HK-2 (cell line): ENCODE measurements around the gene AIP.

Experiments
- DNase-seq: peaks from one replicate; pipeline ENCODE4 v3.0.0-alpha.2; 2018; ENCODE audit not compliant: unreplicated experiment

The AIP gene

DNA sequence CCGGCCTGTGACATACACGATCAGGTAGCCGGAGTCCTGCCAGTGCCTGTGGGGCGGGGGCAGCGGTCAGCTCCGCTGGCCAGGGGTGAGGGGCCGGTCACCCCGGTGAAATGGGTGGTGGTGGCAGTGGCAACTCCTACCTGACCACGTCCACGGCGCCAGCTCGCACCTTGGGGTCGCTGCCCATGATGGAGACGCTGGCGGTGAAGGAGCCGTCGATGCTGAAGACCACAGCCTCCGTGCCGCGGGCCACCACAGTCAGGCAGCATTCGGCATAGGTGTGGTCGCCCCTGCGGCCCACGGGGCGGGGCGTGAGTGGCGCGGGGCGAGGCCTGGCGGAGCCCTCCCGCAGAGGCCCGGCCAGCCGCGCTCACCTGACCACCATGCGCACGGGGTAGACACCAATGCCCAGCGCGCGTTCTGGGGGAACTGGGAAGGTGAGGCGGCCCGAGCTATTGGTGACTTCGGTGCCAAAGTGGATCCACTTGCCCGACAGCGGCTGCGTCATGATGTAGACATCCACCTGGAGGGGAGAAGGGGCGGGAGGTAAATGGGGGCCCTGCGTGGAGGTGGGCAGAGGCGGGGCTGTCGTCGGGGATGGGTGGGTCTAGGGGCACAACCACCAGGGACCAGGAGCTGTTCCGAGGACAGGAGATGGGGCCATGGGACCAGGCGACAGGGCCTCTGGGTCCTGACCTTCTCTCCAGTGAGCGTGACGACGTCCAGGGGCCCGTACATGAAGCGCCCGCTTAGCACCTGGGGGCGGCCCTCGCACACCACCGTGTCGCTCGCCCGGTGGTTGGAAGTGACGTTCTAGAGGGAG lies 10.9 kb downstream of the AIP start:
- no peak for DNase-seq

DNA sequence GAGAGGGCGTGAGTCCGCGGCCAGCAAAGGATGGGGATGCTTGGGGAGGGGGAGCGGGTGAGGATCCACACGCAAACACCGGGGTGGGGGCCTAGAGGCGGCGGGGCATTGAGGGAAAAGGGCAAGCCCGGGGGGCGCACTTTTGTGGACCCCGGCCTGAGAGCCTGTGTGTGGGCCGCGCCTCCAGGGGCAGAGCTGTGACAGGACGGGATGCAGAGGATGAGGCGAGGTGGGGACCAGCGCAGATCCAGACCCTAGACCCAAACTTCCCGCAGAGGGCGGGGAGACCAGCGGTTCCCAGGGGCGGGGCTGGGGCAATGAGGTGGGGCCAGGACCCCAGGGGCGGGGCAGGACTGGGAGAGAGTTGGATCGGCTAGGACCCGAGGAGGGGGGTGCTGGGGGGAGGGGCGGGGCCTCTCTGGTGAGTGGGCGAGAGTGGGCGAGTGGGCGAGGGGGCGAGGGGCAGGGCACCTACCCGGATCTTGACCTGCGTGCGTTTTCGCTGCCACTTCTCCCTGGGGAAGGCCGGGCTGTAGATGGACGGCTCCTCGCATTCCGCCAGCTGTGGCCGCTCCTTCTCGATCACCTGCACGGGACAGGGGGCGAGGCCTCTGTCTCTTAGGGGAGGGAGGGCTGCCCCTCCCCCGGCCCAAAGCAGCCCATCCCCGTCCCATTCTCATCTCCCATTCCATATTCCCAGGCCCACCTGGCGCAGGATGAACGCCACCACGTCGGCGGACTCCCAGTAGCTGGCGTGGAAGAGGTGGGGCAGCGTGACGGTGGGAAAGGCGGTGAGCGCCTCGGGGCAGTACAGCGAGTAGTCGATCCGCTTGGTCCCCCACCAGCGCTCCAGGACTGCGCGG lies 11.8 kb downstream of the AIP start:
- no peak for DNase-seq

DNA sequence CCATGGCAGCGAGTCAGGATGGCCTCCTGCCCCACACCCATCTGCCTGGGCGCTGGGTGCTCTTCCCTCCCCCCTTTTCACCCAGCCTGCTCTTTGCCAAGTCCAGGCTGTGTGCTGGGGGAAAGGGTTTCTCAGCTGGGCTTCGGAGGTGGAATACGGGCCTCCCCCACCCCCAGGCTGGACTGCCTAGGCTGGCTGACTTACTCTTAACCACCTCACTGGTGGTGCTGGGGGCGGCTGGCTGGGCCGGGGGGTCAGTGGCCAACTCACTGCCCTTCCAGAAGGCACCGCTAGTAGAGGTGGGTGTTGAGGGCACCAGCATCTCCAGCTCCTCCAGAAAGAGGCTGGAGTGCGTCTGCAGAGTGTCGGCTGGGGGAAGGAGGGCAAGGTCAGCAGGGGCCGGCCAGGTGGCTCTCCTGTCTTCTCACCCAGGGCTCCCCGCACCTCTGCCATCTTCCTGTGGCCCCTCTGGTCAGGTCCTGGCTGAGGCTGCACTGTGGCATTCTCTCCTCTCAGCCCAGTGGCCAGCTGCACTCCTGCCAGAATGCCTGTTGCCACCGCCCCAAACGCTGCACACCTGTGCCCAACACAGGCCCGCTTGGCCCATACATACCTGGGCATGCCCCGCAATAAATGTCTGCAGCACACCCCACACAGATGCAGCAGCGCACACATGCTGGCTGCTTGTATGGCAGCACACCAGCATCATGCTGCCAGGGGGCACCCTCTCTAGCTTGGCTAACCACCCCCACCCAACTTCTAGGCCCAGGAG lies 12.6 kb downstream of the AIP start:
- DNase-seq, result no peak

DNA sequence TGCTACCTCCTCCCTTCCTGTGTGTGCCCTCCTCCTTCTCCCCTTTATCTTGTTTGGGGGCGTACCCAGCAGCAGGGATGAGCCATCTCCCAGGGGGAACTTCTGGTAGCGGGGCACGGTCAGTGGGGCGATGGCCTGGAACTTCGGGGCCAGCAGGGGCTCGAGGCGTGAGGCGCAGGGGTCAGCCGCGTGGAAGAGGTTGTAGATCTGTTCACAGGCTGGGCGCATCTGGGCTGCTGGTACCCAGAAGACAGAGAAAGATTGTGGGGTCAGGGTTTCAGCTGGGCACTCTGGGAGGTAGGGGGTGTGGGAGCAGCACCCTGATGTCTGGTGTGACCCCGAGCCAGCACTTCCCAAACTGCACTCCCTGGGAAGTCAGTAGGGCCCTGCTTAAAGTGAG lies 13.3 kb downstream of the AIP start:
- DNase-seq, result no peak

DNA sequence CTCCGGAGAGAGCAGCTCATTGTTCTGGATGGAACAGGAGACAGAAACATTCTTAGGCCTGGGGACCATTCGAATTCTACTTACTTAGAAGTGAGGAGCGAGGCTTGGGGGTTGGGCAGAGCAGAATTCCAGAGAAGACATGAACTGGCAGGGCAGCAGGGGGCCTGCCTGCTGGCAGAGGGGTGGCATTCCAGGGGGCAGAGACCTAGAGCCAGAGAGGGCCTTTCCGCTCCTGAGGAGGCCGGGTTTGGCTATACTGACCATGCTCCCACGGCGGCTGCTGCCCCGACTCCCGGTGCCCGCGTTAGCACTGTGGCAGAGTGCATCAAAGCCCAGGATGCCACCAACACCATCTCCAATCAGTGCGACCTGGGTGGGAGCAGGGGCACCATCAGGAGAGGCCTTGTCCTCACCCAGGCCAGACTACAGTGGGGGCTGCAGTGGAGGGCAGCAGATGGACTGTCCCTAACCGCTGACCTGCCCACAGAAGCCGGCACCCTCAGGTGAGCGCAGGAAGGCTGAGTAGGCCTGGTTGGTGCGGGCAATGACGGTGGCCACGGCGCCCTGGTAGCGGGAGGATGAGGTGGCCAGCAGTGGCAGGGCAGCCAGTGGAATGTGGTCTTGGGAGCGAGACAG lies 14.9 kb downstream of the AIP start:
- no peak for DNase-seq

DNA sequence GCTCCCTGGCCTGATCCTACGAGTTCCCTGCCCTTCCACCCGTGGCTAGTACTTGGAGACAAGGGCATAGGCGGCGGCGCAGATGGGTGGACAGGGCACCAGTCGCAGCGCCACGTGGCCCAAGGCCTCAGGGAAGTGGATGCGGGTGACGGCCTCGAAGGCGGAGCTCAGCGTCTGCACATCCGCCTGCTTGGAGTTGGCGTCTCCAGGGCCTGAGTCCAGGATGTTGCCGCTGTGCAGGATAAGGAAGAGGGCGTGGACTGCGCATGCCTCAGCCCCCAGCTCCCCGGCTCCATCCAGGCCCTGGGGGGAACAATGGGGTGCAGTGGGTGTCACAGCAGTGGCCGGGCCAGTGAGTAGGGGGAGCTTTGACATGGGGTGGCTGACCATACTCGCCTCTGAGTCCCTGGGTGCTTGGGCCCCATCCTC lies 15.7 kb downstream of the AIP start:
- no peak for DNase-seq

DNA sequence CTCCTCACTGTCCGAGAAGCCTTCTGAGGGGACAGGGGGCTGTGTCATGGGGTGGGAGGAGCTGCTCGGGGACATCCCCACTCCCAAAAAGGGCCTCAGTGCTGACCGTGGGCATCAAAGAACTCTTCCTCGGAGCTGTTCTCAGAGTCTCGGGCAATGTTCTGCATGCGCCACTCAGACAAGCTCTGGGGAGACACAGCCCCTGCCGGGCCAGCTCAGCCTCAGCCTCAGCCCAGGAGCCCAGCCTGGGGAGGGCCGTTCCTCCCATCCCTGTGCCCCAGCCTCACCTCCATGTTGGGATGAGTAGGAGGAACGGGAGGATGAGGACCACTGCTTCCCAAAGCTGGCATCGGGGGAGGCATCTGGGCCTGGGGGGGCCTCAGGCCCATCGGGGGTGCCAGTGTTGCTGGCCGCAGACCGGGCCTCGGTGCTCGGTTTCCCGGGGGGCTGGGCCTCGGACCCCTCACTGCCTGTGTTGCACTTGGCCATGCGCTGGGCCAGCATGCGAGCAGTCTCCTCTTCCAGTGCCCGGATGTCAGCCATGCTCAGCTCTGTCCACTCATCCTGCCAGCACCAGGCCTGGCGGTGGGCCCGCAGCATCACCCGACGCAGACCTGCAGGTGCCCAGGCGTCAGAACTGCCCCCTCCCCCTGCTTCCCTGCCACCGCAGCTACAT lies 17.1 kb downstream of the AIP start:
- DNase-seq, result no peak

DNA sequence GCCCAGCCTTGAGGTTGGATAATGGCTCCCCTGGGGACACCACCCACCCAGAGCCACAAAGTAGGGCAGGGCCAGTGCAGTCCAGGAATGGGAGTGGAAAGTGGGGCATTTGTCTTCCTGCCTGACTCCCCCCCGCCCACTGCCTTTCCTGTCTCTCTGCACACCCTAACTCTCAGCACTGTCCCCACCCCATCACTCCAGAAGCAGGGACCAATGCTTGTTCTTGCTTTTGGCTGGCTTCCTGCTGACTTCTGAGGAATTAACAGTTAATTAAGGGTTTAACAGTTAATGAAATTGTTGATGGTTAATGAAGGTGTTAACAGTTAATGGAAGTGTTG lies 17.6 kb downstream of the AIP start:
- DNase-seq, result no peak

DNA sequence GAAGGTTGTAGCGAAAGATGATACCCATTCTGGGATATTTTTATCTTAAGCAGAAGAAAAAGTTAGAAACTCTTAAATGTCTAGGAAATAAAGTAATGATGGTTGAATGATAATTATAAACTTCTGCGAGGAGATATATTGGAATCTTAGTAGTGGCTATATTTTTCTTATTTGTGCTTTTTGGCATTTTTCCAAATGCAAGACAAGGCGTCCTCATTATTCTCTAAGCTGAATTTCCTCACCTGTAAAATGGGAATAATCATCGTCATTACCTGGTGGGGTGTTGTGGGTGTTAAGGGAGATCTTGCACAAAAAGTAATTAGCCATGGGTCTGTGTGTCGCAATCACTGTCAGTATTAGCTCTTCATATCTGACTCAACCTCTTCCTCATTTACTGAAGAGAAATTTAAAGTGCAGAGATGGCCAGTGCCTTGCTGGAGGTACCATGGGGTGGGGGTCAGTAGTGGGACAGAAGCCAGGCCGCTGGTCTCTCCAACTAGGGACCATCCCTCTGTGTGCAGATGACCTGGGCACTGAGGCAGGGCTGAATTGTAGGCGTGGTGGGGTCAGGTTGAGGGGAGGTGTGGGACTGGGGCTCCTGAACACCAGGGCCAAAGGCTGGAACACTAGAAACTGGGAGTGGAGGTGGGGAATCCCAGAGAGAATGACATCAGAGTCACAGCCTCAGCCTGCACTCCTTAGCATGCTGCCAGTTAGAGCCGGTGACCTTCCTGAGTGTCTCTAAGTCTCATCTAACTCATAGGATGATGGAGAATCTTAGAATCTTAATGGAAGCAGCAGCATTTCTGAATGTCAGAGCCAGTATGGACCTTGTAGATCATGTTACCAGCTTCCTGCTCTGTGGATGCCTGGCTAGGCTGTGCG lies 18.2 kb downstream of the AIP start:
- no peak for DNase-seq

DNA sequence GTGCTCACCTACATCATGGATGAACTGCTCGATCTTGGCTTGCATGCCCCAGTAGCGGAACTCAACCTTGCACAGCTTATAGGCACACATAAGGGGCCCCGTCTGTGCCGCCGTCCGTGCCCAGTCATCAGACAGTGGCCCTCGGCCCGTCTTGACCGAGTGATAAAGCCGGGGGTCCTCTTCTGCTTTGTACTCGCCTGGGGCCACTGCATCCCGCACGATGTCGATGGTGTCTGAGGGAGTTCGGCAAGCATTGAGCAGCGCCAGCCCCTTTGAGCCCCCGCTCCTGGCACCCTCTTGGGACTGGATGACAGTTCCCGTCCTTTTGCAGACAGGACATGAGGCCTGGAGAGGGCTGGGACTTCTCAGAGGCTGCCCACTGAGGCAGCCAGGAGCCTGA lies 19.0 kb downstream of the AIP start:
- no peak for DNase-seq

DNA sequence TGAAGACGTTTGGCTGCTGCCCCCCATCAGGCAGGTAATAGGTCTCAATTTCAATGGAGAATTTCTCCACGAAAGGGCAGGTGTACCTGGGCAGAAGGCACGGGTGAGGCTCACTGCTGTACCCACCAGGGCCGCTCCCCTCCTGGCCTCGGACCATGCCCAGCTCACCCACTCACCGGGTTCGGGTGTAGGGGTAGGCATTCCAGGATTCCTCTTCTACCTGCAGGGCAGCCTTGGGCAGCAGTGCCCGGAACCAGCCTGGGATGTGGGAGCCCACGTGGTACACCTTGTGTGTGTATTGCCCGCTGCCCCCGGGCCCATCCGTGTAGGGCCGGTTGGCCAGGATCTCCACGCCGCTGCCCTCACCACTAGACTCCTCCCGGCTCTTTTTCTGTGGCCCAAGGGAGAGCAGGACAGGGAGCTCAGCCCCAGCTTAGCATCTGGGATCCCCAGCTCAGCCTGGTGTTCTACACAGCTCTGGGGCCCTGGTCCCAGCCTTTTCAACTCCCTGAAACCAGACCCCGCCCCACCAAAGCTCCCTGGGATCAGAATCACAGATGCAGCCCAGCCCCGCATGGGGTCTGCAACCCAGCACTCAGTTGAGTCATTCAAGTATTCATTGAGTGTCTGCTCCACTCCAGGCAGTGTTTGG lies 19.6 kb downstream of the AIP start:
- no peak for DNase-seq

DNA sequence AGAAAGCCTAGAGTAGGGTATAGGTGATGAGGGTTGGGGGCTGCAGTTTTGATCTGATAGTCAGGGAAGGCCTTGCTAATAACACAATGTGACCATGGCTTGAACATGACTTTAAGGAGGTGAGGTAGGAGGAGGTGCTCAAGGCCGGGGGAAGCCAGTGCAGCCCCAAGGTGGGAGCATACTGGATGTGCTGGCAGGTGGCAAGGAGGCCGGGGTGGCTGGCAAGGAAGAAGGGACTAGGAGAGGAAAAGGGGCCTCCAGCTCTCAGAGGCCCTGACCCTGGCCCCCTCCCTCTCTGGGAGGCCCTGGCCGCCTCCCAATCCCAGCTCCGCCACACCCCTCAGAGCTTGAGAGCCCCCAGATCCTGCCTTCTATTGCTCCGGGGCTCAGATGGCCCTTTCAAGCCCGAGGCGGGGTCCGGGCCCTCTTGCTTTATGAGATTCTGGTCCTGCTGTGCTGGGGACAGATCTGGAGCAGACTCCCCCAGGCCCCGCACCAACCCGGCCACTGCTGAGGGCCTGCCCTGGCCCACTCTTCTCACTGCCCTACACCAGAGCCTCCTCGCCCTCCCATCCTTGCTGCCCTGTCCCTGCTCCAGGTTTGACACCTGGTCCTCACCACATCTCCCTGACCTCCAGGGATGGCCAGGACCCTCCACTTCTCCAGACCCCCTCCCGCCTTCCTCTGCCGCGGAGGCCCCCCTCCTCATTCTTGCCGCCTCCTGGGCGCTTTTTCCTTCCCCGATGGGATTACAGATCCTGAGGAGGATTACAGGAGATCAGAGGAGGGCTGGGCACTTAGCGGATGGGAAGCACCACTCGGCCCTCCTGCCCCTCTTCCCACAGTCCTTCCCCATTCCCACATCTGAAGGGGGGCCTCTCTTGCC lies 20.5 kb downstream of the AIP start:
- DNase-seq, result no peak

DNA sequence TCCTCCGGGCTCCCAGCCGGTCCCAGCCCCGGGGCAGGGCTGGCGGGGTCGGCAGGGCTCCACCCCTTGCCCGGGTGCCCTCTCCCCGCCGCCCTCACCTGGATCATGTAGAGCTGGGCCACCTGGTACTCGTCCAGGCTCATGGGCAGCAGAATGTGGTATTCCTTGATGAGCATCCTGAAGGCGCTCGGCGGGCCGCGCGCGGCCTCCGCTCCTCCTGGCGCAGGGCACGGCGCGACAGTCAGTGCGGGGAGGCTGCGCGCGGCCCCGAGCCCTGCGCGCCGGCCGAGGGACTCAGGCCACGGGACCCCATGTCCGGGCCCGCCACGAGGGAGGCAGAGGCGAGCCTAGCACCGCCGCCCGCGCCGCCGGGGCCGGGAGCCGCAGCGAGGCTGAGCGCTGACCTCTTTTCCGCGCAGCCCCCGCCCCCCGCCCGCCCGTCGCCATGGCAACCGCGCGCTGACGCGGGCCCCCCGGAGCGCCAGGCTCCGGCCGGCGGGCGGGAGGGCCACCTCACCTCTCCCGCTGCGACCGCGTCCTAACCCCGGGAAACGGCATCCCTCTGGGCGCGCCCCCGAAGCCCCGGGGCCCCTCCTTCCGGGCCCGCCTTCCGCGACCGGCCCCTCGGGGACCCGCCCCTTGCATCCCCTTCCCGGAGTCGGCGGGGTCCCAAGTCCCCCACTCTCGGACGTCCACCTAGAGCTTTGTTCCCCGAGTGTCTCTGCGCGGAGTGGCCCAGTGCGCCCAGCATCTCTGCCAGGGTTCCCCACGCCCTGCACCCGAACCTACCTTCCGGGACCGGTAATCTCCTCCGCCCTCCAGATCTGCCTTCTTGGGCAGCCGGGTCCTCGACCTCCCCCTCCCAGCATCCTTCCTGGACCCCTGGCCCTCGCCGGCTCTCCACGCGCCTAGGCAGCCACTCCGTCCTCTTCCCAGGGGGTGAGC lies 21.5 kb downstream of the AIP start:
- DNase-seq, result peak; percentile 52

DNA sequence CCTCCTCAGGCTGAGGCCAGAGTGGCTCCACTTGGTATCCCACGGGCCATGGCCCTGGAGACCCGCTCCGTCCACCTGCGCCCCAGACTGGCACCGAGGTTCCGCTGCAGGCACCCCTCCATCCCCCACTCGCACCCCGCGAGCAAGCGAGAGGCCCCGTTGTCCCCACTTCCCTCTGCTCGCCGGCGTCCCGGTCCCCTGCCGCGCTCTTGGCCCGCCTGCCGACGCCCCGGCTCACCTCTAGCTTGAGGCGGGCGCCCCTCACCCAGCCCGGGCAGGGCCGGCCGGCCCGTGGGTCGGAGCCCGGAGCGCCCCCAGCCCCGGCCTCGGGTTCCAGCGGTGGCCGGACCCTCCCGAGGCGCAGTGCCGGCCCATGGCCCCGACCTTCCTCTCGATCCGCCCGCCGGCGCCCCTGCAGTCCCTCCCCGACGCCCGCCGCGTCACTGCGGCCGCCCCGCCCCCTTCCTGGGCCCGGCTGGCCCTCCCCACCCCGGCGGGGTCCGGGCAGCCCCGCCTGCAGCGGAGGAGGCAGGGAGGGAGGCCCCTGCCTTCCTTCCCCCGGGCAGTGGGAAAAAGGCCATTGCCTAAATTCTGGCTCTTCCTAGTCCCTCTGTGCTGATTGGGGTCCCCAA lies 22.2 kb downstream of the AIP start, which contains the start of gene PITPNM1:
PITPNM1 (minus strand) TSS at position 414 of the 632 bp plus-strand sequence. CDS start 1,183 bp downstream, outside the sequence.
- DNase-seq, result peak; percentile 61

DNA sequence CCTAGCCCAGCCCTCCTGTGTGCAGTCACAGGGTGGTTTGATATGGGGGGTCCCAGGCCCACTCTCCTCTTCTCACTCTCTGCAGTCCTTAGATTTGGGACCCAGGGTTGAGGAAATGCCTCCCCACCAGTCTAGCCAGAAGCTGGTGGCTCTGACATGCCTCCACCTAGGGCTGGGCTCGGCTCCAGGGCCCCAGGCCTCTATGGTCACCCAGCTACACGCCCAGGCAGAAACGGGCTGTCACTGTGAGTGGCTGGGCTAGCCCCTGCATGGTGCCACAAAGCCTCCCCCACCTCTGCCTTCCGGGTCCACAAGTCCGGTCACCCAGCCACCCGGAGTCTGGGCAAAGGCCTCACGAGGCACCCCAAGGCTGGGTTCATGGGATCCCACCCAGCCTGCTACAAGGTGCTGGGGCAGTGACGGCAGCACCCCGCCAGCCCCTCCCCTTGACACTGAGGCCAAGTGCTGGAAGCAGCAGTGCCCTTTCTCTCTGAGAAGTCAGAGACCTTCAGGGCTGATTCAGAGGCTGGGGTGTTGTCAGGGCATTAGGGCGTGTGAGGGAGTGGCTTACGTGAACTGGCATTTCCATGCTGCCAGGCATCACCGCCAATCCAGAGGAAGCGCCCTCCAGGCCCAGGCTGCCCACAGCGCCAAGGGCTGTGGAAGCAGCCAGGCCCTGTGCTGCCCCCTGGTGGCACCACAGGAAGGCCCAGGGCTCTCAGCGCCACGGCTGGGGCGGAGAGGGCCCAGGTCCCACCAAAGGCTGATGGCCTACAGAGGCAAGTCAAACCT lies 23.0 kb downstream of the AIP start:
- peak; percentile 92 for DNase-seq

DNA sequence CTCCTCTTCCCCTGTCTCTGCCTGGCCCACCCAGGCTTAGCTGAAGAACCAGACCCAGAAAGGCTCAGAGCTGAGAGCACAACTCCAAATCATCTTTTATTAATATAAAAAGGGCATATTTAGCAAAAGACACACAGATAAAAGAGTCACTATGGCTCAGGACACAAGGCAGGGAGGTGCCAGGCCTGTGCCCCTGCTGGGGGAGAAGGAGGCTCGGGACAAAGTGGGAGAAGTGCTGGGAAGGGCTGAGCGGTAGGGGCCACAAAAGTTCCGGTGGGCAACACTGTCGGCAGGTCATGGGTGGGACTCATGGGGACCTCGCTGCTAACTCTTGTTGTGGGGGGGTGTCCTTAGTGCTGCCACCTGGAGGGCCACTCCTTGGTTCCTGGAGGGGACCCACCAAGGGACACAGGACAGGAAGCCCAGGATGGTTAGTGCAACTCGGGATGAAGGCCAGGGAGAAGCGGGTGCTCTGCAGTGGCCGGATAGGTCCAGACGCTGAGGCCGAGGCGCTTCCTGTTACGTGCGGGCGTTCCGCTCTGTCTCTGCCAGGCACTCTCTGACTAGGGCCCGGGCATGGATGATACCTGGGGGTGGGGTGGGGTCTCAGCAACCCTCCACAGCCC lies 23.7 kb downstream of the AIP start:
- no peak for DNase-seq
